ENCODE data around the gene MON1A. TPM values are rescaled to one million over a fixed set of nuclear protein-coding genes. Genes with fewer than 3 reads are reported as not detected.

MON1A gene, protein sequence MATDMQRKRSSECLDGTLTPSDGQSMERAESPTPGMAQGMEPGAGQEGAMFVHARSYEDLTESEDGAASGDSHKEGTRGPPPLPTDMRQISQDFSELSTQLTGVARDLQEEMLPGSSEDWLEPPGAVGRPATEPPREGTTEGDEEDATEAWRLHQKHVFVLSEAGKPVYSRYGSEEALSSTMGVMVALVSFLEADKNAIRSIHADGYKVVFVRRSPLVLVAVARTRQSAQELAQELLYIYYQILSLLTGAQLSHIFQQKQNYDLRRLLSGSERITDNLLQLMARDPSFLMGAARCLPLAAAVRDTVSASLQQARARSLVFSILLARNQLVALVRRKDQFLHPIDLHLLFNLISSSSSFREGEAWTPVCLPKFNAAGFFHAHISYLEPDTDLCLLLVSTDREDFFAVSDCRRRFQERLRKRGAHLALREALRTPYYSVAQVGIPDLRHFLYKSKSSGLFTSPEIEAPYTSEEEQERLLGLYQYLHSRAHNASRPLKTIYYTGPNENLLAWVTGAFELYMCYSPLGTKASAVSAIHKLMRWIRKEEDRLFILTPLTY
- 1 to 10 TPM; 6.9 to 8.5 TPM for total RNA-seq

DNA sequence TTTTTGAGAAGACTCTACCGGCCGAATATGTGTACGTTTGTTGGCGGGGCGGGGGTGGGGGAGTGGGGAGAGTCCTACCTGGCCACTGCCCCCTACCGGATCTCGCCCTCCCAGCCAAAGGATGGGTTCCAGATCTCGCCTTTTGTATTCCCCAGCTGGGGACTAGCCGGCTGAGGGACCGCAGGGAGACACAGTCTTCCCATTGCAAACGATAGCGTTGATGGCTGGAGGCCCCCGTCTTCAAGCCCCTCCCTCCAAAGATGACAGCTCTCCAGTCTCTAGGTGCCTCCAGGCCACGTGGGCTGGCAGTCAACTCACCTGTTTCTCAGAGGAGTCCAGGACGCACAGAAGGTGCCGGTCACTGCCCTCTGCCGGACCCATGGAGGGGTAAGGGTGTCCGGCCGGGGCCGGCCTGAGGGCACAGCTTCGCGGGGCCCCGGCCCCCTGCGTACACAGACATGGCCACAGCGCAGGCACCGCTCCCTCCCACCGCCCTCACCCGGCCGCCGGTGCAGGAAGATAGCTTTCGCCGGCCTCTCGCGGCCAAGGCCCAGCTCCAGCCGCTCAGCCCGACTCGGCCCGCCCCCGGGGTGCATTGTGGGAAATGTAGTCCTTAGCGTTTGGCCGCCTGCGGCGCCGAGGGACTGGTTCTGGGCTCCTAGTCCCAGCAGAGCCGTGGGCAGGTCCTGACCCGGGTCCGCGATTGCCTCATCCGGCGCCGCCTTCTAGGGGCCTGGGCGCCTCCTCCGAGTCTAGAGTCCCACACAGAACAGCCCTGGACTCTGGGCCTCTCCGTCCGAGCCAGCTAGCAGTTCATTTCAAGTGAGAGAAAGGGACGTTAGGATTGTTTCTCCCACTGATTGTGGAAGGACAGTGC is at the start of gene MON1A:
TSS of gene MON1A (minus strand) at position 521 of the 877 bp plus-strand sequence. CDS start 16,465 bp downstream, outside the sequence.
- no peaks in the 10 kb centered on the region for H3K9me3 Mint-ChIP-seq
- peak within 1 kb of the TSS; percentile 90 for H3K27ac Mint-ChIP-seq
- H3K27me3 Mint-ChIP-seq: no peaks in the 10 kb centered on the region
- peak; percentile 92 for DNase-seq
- ATAC-seq: peak; percentile 95
- ChIA-PET POLR2A (interaction anchor here (0.7 to 4.7 kb wide), 8 partner anchors 11 to 370 kb away, joined by 3 to 28 read pairs (median 3); partner anchors contain the start of genes RBM6 and UBA7), CTCF (interaction anchor here (1.3 to 3.1 kb wide), 5 partner anchors 11 to 127 kb away, joined by 3 to 10 read pairs (median 4); partner anchors contain the start of genes INKA1 and RBM6)
- TF ChIP-seq, protein P1, sequence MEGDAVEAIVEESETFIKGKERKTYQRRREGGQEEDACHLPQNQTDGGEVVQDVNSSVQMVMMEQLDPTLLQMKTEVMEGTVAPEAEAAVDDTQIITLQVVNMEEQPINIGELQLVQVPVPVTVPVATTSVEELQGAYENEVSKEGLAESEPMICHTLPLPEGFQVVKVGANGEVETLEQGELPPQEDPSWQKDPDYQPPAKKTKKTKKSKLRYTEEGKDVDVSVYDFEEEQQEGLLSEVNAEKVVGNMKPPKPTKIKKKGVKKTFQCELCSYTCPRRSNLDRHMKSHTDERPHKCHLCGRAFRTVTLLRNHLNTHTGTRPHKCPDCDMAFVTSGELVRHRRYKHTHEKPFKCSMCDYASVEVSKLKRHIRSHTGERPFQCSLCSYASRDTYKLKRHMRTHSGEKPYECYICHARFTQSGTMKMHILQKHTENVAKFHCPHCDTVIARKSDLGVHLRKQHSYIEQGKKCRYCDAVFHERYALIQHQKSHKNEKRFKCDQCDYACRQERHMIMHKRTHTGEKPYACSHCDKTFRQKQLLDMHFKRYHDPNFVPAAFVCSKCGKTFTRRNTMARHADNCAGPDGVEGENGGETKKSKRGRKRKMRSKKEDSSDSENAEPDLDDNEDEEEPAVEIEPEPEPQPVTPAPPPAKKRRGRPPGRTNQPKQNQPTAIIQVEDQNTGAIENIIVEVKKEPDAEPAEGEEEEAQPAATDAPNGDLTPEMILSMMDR (IDR thresholded peaks at IDR 0.05): peak; percentile 33
- intact Hi-C loops (cut with micrococcal nuclease): no loop called here
- peak within 1 kb of the TSS; percentile 86 for H3K4me3 Mint-ChIP-seq
- H3K4me1 Mint-ChIP-seq (ENCODE audit: low read depth): peaks cover 25% of the 10 kb centered on the region
- H3K36me3 Mint-ChIP-seq (ENCODE audit: low read depth): peaks cover 3% of the 10 kb centered on the region

DNA sequence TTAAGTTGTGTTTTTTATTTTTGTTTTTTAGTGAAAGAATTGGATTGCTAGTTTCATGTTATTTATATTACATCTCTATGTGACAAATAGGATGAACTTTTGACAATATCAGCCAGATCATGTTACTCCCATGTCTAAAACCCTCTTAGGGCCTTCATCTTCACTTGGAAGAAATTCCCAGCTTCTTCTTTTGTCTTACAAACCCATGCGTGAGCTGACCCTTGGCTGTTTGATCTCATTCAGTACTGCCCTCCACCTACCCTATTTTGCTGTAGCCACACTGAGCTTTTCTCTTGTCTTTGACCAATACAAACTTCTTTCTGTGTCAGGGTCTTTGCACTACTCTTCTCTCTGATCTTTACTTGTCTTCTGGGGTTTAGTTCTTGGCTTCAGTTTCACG is 47.3 kb upstream of the MON1A start:
- Mint-ChIP-seq H3K27me3 (no peaks in the 10 kb centered on the region), H3K27ac (no peak overlapping the region), H3K36me3 (ENCODE audit: low read depth) (peaks cover 15% of the 10 kb centered on the region), H3K4me3 (no peak overlapping the region), H3K4me1 (ENCODE audit: low read depth) (no peaks in the 10 kb centered on the region), H3K9me3 (no peaks in the 10 kb centered on the region)
- intact Hi-C loops (cut with micrococcal nuclease): no loop called here
- POLR2A ChIA-PET: no interaction called here
- CTCF ChIA-PET: no interaction called here
- ATAC-seq (no peak), DNase-seq (no peak)
- TF ChIP-seq, protein P1 (IDR thresholded peaks at IDR 0.05): no peak

DNA sequence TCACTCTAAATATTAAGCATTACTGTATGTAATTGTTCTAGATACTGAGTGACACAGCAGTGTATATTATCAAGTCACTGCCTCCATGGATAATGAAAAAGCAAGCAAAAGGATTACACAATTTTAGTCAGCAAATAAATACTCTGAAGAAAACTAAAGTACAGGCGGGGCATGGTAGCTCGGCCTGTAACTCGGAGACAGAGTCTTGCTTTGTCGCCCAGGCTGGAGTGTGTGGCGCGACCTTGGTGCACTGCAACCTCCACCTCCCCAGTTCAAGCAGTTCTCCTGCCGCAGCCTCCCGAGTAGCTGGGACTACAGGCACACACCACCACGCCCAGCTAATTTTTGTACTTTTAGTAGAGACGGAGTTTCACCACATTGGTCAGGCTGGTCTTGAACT is 43.0 kb upstream of the MON1A start:
- no peak for DNase-seq
- H3K27ac Mint-ChIP-seq: no peak overlapping the region
- peaks cover 12% of the 10 kb centered on the region for H3K36me3 Mint-ChIP-seq (ENCODE audit: low read depth)
- no peak for ATAC-seq
- intact Hi-C loops (cut with micrococcal nuclease): no loop called here
- no peaks in the 10 kb centered on the region for H3K9me3 Mint-ChIP-seq
- H3K4me3 Mint-ChIP-seq: no peak overlapping the region
- ChIA-PET CTCF (no interaction called here), POLR2A (no interaction called here)
- no peaks in the 10 kb centered on the region for H3K27me3 Mint-ChIP-seq
- TF ChIP-seq, protein P1 (IDR thresholded peaks at IDR 0.05): no peak
- no peaks in the 10 kb centered on the region for H3K4me1 Mint-ChIP-seq (ENCODE audit: low read depth)

DNA sequence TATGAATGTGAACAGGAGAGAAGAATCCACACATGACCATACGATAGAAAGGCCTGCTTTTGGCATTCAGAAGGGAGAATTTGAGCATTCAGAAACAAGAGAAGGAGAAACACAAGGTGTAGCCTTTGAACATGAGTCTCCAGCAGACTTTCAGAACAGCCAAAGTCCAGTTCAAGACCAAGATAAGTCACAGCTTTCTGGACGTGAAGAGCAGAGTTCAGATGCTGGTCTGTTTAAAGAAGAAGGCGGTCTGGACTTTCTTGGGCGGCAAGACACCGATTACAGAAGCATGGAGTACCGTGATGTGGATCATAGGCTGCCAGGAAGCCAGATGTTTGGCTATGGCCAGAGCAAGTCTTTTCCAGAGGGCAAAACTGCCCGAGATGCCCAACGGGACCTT is 38.7 kb upstream of the MON1A start:
- Mint-ChIP-seq H3K4me1 (ENCODE audit: low read depth) (peaks cover 2% of the 10 kb centered on the region), H3K27me3 (no peaks in the 10 kb centered on the region), H3K9me3 (no peaks in the 10 kb centered on the region), H3K4me3 (no peak overlapping the region), H3K27ac (no peak overlapping the region), H3K36me3 (ENCODE audit: low read depth) (peaks cover 10% of the 10 kb centered on the region)
- intact Hi-C loops (cut with micrococcal nuclease): no loop called here
- CTCF ChIA-PET: no interaction called here
- TF ChIP-seq, protein P1 (IDR thresholded peaks at IDR 0.05): no peak
- ATAC-seq (no peak), DNase-seq (no peak)
- POLR2A ChIA-PET: no interaction called here
